ENCODE measurements around the gene ERCC1. TPM values are rescaled to one million over a fixed set of nuclear protein-coding genes. Genes with fewer than 3 reads are reported as not detected.
"Not testable (repeated sequence)": the region's sequence is repeated elsewhere in the genome, so short reads cannot be mapped to it uniquely, and the experiment has no call there.

Gene ERCC1
- total RNA-seq, 2 donors from 2014 or later = 28.4 to 36.2 TPM

- Mint-ChIP-seq H3K4me1 (peaks cover 14% of the 10 kb centered on the region), H3K36me3 (ENCODE audit: low read depth) (peaks cover 5% of the 10 kb centered on the region), H3K27me3 (no peaks in the 10 kb centered on the region), H3K4me3 (no peak overlapping the region), H3K27ac (no peak overlapping the region)
- ATAC-seq (no peak), DNase-seq (no peak)
- no peaks in the 10 kb centered on the region for H3K9me3 ChIP-seq (ENCODE audit: control insufficient read depth, low read length, poor library complexity, severe bottlenecking)
These were observed 6.6 kb downstream of the ERCC1 start for GRCh38 chr19:45417151-45417550.

- Mint-ChIP-seq H3K4me3 (no peak overlapping the region), H3K4me1 (peaks cover 7% of the 10 kb centered on the region), H3K36me3 (ENCODE audit: low read depth) (peaks cover 2% of the 10 kb centered on the region), H3K27me3 (no peaks in the 10 kb centered on the region), H3K27ac (no peak overlapping the region)
- no peaks in the 10 kb centered on the region for H3K9me3 ChIP-seq (ENCODE audit: control insufficient read depth, low read length, poor library complexity, severe bottlenecking)
- ATAC-seq (no peak), DNase-seq (no peak)
These were observed 9.2 kb downstream of the ERCC1 start for GRCh38 chr19:45414468-45414867.

- Mint-ChIP-seq H3K4me1 (peaks cover 8% of the 10 kb centered on the region), H3K4me3 (no peak overlapping the region), H3K36me3 (ENCODE audit: low read depth) (peaks cover 4% of the 10 kb centered on the region), H3K27me3 (no peaks in the 10 kb centered on the region), H3K27ac (no peak overlapping the region)
- ATAC-seq (no peak), DNase-seq (no peak)
- H3K9me3 ChIP-seq (ENCODE audit: control insufficient read depth, low read length, poor library complexity, severe bottlenecking) = no peaks in the 10 kb centered on the region
These were observed 10.2 kb downstream of the ERCC1 start for GRCh38 chr19:45413497-45413896.

- H3K4me1 Mint-ChIP-seq = peaks cover 20% of the 10 kb centered on the region
These were observed 13.4 kb downstream of the ERCC1 start for GRCh38 chr19:45410330-45410729.

GRCh38 chr19:45409557-45409920 is 14.2 kb downstream of the ERCC1 start:
- no peaks in the 10 kb centered on the region for H3K9me3 ChIP-seq (ENCODE audit: control insufficient read depth, low read length, poor library complexity, severe bottlenecking)
- Mint-ChIP-seq H3K27me3 (peaks cover 7% of the 10 kb centered on the region), H3K27ac (peak overlapping the region; percentile 81), H3K4me3 (no peak overlapping the region), H3K4me1 (peaks cover 26% of the 10 kb centered on the region), H3K36me3 (ENCODE audit: low read depth) (peaks cover 10% of the 10 kb centered on the region)
- DNase-seq (no peak), ATAC-seq (no peak)

More at GRCh38 chr19:45410330-45410729, 13.4 kb downstream of the ERCC1 start:
- DNase-seq; H3K36me3 Mint-ChIP-seq (ENCODE audit: low read depth); H3K4me3 Mint-ChIP-seq; ATAC-seq; H3K27me3 Mint-ChIP-seq; H3K9me3 ChIP-seq (ENCODE audit: control insufficient read depth, low read length, poor library complexity, severe bottlenecking); H3K27ac Mint-ChIP-seq: not testable (repeated sequence)

- H3K27me3 Mint-ChIP-seq = peaks cover 13% of the 10 kb centered on the region
- DNase-seq = no peak
- H3K4me1 Mint-ChIP-seq = peaks cover 28% of the 10 kb centered on the region
- no peaks in the 10 kb centered on the region for H3K9me3 ChIP-seq (ENCODE audit: control insufficient read depth, low read length, poor library complexity, severe bottlenecking)
- H3K4me3 Mint-ChIP-seq = no peak overlapping the region
- peak overlapping the region; percentile 81 for H3K27ac Mint-ChIP-seq
- H3K36me3 Mint-ChIP-seq (ENCODE audit: low read depth) = peaks cover 10% of the 10 kb centered on the region
- ATAC-seq = no peak
These were observed 14.7 kb downstream of the ERCC1 start for GRCh38 chr19:45408830-45409556.

GRCh38 chr19:45408121-45408520 is 15.6 kb downstream of the ERCC1 start:
- H3K4me3 Mint-ChIP-seq = peak overlapping the region; percentile 49
- peaks cover 10% of the 10 kb centered on the region for H3K36me3 Mint-ChIP-seq (ENCODE audit: low read depth)
- DNase-seq (no peak), ATAC-seq (no peak)
- H3K4me1 Mint-ChIP-seq = peaks cover 28% of the 10 kb centered on the region
- no peaks in the 10 kb centered on the region for H3K9me3 ChIP-seq (ENCODE audit: control insufficient read depth, low read length, poor library complexity, severe bottlenecking)
- peaks cover 21% of the 10 kb centered on the region for H3K27me3 Mint-ChIP-seq
- no peak overlapping the region for H3K27ac Mint-ChIP-seq

- peak overlapping the region; percentile 28 for H3K4me3 Mint-ChIP-seq
- H3K27me3 Mint-ChIP-seq = peaks cover 26% of the 10 kb centered on the region
- not testable (repeated sequence) for DNase-seq; ATAC-seq; H3K36me3 Mint-ChIP-seq (ENCODE audit: low read depth); H3K27ac Mint-ChIP-seq; H3K9me3 ChIP-seq (ENCODE audit: control insufficient read depth, low read length, poor library complexity, severe bottlenecking)
- H3K4me1 Mint-ChIP-seq = peaks cover 28% of the 10 kb centered on the region
These were observed 16.1 kb downstream of the ERCC1 start for GRCh38 chr19:45407585-45407984.

GRCh38 chr19:45407091-45407375 is 16.7 kb downstream of the ERCC1 start:
- H3K9me3 ChIP-seq (ENCODE audit: control insufficient read depth, low read length, poor library complexity, severe bottlenecking) = no peaks in the 10 kb centered on the region
- ATAC-seq (no peak), DNase-seq (no peak)
- H3K27ac Mint-ChIP-seq = peak overlapping the region; percentile 97
- peaks cover 28% of the 10 kb centered on the region for H3K4me1 Mint-ChIP-seq
- peaks cover 26% of the 10 kb centered on the region for H3K27me3 Mint-ChIP-seq
- H3K4me3 Mint-ChIP-seq = peak overlapping the region; percentile 100
- H3K36me3 Mint-ChIP-seq (ENCODE audit: low read depth) = peaks cover 10% of the 10 kb centered on the region

- H3K27me3 Mint-ChIP-seq = peaks cover 26% of the 10 kb centered on the region
- peak within 1 kb of the TSS; percentile 97 for H3K27ac Mint-ChIP-seq
- peak; percentile 83 for ATAC-seq
- peaks cover 10% of the 10 kb centered on the region for H3K36me3 Mint-ChIP-seq (ENCODE audit: low read depth)
- H3K9me3 ChIP-seq (ENCODE audit: control insufficient read depth, low read length, poor library complexity, severe bottlenecking) = no peaks in the 10 kb centered on the region
- H3K4me3 Mint-ChIP-seq = peak within 1 kb of the TSS; percentile 100
- peak; percentile 54 to 61 (median 58) for DNase-seq
- peaks cover 28% of the 10 kb centered on the region for H3K4me1 Mint-ChIP-seq
These were observed 17.3 kb downstream of the ERCC1 start, which contains the start of gene POLR1G for GRCh38 chr19:45406226-45407090. Gene POLR1G (plus strand): TSS chr19:45406644. CDS start chr19:45406697, 53 bp downstream.

- peaks cover 10% of the 10 kb centered on the region for H3K36me3 Mint-ChIP-seq (ENCODE audit: low read depth)
- ATAC-seq (peak; percentile 73), DNase-seq (peak; percentile 68 to 78 (median 70))
- H3K27ac Mint-ChIP-seq = peak overlapping the region; percentile 97
- no peaks in the 10 kb centered on the region for H3K9me3 ChIP-seq (ENCODE audit: control insufficient read depth, low read length, poor library complexity, severe bottlenecking)
- H3K4me3 Mint-ChIP-seq = peak overlapping the region; percentile 100
- peaks cover 28% of the 10 kb centered on the region for H3K4me1 Mint-ChIP-seq
- H3K27me3 Mint-ChIP-seq = peaks cover 26% of the 10 kb centered on the region
These were observed 18.1 kb downstream of the ERCC1 start for GRCh38 chr19:45405435-45406225.

GRCh38 chr19:45404557-45405434 is 18.9 kb downstream of the ERCC1 start, which contains the start of gene PPP1R13L:
Gene PPP1R13L (minus strand): TSS chr19:45405069. CDS start chr19:45398318, 6,751 bp downstream.
- ATAC-seq = peak; percentile 9
- H3K36me3 Mint-ChIP-seq (ENCODE audit: low read depth) = peaks cover 10% of the 10 kb centered on the region
- H3K4me3 Mint-ChIP-seq = peak within 1 kb of the TSS; percentile 100
- peak in 1 of 3 donors; percentile 29 for DNase-seq
- peaks cover 28% of the 10 kb centered on the region for H3K4me1 Mint-ChIP-seq
- peak within 1 kb of the TSS; percentile 97 for H3K27ac Mint-ChIP-seq
- no peaks in the 10 kb centered on the region for H3K9me3 ChIP-seq (ENCODE audit: control insufficient read depth, low read length, poor library complexity, severe bottlenecking)
- H3K27me3 Mint-ChIP-seq = peaks cover 26% of the 10 kb centered on the region

Data from T-helper 17 cell (primary cell).